HG03460 (cell line): ENCODE data around the gene EFCAB11.
"Not testable (repeated sequence)": the region's sequence is repeated elsewhere in the genome, so short reads cannot be mapped to it uniquely, and the experiment has no call there.

Experiments used
- ATAC-seq: cut with Tn5 transposase; IDR thresholded peaks from one replicate; pipeline ENCODE4 v1.9.1; 2021; ENCODE audit not compliant: unreplicated experiment

Gene EFCAB11

GRCh38 chr14:89912667-89913211 lies 41.8 kb downstream of the EFCAB11 start:
- ATAC-seq = no peak

- ATAC-seq = no peak
These were observed 42.3 kb downstream of the EFCAB11 start for GRCh38 chr14:89912221-89912620.

- ATAC-seq = no peak
These were observed 43.3 kb downstream of the EFCAB11 start for GRCh38 chr14:89911010-89911919.

- no peak for ATAC-seq
These were observed 43.9 kb downstream of the EFCAB11 start for GRCh38 chr14:89910691-89911009.

- ATAC-seq = no peak
These were observed 44.9 kb downstream of the EFCAB11 start for GRCh38 chr14:89909586-89909985.

- ATAC-seq = no peak
These were observed 45.6 kb downstream of the EFCAB11 start for GRCh38 chr14:89908712-89909450.

GRCh38 chr14:89907655-89908054 lies 46.9 kb downstream of the EFCAB11 start:
- no peak for ATAC-seq

GRCh38 chr14:89906000-89906399 lies 48.5 kb downstream of the EFCAB11 start:
- ATAC-seq = no peak

GRCh38 chr14:89903340-89903952 lies 51.1 kb downstream of the EFCAB11 start:
- ATAC-seq = no peak

GRCh38 chr14:89902881-89903280 lies 51.6 kb downstream of the EFCAB11 start:
- ATAC-seq = no peak

GRCh38 chr14:89900802-89901201 lies 53.7 kb downstream of the EFCAB11 start:
- ATAC-seq = no peak

- no peak for ATAC-seq
These were observed 54.4 kb downstream of the EFCAB11 start for GRCh38 chr14:89899917-89900663.

- ATAC-seq = no peak
These were observed 55.2 kb downstream of the EFCAB11 start for GRCh38 chr14:89899291-89899690.

GRCh38 chr14:89893388-89893787 lies 61.1 kb downstream of the EFCAB11 start:
- ATAC-seq = not testable (repeated sequence)

GRCh38 chr14:89892953-89893352 lies 61.6 kb downstream of the EFCAB11 start:
- ATAC-seq = no peak

- ATAC-seq = not testable (repeated sequence)
These were observed 62.8 kb downstream of the EFCAB11 start for GRCh38 chr14:89891721-89892120.

- no peak for ATAC-seq
These were observed 63.5 kb downstream of the EFCAB11 start for GRCh38 chr14:89891055-89891454.

- no peak for ATAC-seq
These were observed 63.9 kb downstream of the EFCAB11 start for GRCh38 chr14:89890589-89890988.

GRCh38 chr14:89889626-89890025 lies 64.9 kb downstream of the EFCAB11 start:
- ATAC-seq = no peak

- no peak for ATAC-seq
These were observed 69.8 kb downstream of the EFCAB11 start for GRCh38 chr14:89884761-89885160.

GRCh38 chr14:89881839-89882238 lies 72.7 kb downstream of the EFCAB11 start:
- no peak for ATAC-seq
